Ovary (tissue), 9 donors: ENCODE data around the gene CWC27. TPM values are rescaled to one million over a fixed set of nuclear protein-coding genes. Genes with fewer than 3 reads are reported as not detected.

Experiments used
- DNase-seq, 5 donors: peaks; one replicate each; pipeline ENCODE4 v3.0.0-alpha.2; 2019 to 2020
- H3K27ac ChIP-seq, 2 donors: fragments of 200-600 bp; one replicate each; pipeline versions ENCODE4 v1.5.1 to v1.8.0; 2019 to 2022
- H3K27me3 ChIP-seq: fragments of 200-600 bp; one replicate; pipeline ENCODE4 v1.8.0; 2022
- H3K36me3 ChIP-seq: fragments of 200-600 bp; sonication (generic); one replicate; pipeline ENCODE4 v1.5.1; 2019
- H3K4me1 ChIP-seq: one replicate; pipeline ENCODE4 v1.8.1; 2013; ENCODE audit warnings: mild to moderate bottlenecking, moderate library complexity; ENCODE audit not compliant: insufficient read depth
- H3K4me3 ChIP-seq: fragments of 200-600 bp; sonication (generic); one replicate; pipeline ENCODE4 v1.5.1; 2017
- H3K9me3 ChIP-seq, 2 donors: fragments of 200-600 bp in 1 of 2; sonication (generic) in 1 of 2; one replicate each; pipeline versions ENCODE4 v1.5.1 to v1.8.1; 2013 to 2019; ENCODE audit warnings: mild to moderate bottlenecking in 1 of 2, moderate library complexity in 1 of 2
- CTCF ChIP-seq, 3 donors: fragments of 450-650 bp in 2 of 3; fragments of 200-600 bp in 1 of 3; IDR thresholded peaks; one replicate each; pipeline versions ENCODE4 v1.5.1 to v1.8.0; 2016 to 2022; ENCODE audit warnings: antibody characterized with exemption in 3 of 3, mild to moderate bottlenecking in 1 of 3
- EP300 ChIP-seq: sonication (generic); formaldehyde crosslinking; IDR thresholded peaks from one replicate; pipeline ENCODE4 v1.6.1; 2017; ENCODE audit warnings: antibody characterized with exemption
- POLR2A ChIP-seq: fragments of 450-650 bp; IDR thresholded peaks from one replicate; pipeline ENCODE4 v1.6.1; 2017; ENCODE audit warnings: antibody characterized with exemption, mild to moderate bottlenecking, moderate library complexity
- WGBS, 3 donors: extraction: QIAGEN DNeasy Blood & Tissue Kit in 1 of 3; methylation state at CpG; one replicate each; pipeline versions ENCODE4 v1.1.5 to v1.1.7; 2013 to 2017; 5-methylcytosine and 5-hydroxymethylcytosine counted together
- intact Hi-C, 4 donors: fragments of 100-400 bp; cut with DNase I; formaldehyde crosslinking; loops; one replicate each; pipeline versions ENCODE4 v1.11.0 to v1.15.1; 2022 to 2023
- polyA plus RNA-seq, 2 donors: library from polyadenylated mRNA; stranded (reverse); fragments of 200-250 nt in 1 of 2; fragments of 350-450 nt in 1 of 2; fragmentation: Illumina TruSeq in 1 of 2; extraction: RNeasy Lipid Tissue Mini Kit (QIAGEN cat#74804) in 1 of 2; gene quantifications; one replicate each; pipeline ENCODE4 v1.2.3, GENCODE V29; 2013 to 2014
- total RNA-seq, 7 donors: library from RNA; depleted of rRNA in 2 of 7; stranded (reverse); fragments of >200 nt in 2 of 7; fragmentation: NEBNext Ultra II Directional in 3 of 7; extraction: Animal tissue kit (Norgen Biotek cat#: 25700) in 3 of 7; gene quantifications; one replicate each; pipeline versions ENCODE4 v1.1.0 to v1.2.4, GENCODE V29; 2016 to 2023
- donor health status: DM: no; HTN: no; CAD: no; lungs with moderate emphysema.
- donor health status: DM: no; HTN: no; CAD: no.
- donor health status: Bipolar disorder and iron deficiency.
- donor health status: DM: yes; HTN: yes; CAD: no.
- donor health status: DM: no; HTN: no; CAD: no.
- donor health status: DM: yes; HTN: yes; CAD: no.

Gene CWC27
- total and polyA plus RNA-seq, 9 donors, result 10.0 to 23.1 (median 18.9) TPM

- TF ChIP-seq CTCF (IDR thresholded peaks at IDR 0.05), result no peak
- no peak for TF ChIP-seq EP300
- no peak for TF ChIP-seq POLR2A
- Histone ChIP-seq H3K36me3 (no peaks in the 10 kb centered on the region), H3K27me3 (no peaks in the 10 kb centered on the region), H3K27ac (no peak overlapping the region), H3K4me3 (no peak overlapping the region), H3K4me1 (no peaks in the 10 kb centered on the region), H3K9me3 (no peaks in the 10 kb centered on the region)
- DNase-seq, result no peak
- intact Hi-C loops, result no loop called here
Observed at GRCh38 chr5:65022932-65023331, 254.2 kb downstream of the CWC27 start.

GRCh38 chr5:65024681-65025080 is 256.0 kb downstream of the CWC27 start:
- Histone ChIP-seq H3K27me3 (no peaks in the 10 kb centered on the region), H3K36me3 (no peaks in the 10 kb centered on the region), H3K9me3 (no peaks in the 10 kb centered on the region), H3K27ac (no peak overlapping the region), H3K4me3 (no peak overlapping the region), H3K4me1 (no peaks in the 10 kb centered on the region)
- no peak for TF ChIP-seq POLR2A
- no peak for TF ChIP-seq CTCF (IDR thresholded peaks at IDR 0.05)
- TF ChIP-seq EP300, result no peak
- DNase-seq, result no peak
- intact Hi-C loops, result no loop called here
- WGBS, 3 donors, result 60 to 72% (median 70%) methylated on average over 1 of the region's 1 CpG

GRCh38 chr5:65026816-65027548 is 258.3 kb downstream of the CWC27 start:
- H3K4me1 ChIP-seq, result no peaks in the 10 kb centered on the region
- 66 to 70% (median 68%) methylated on average over 3 of the region's 3 CpGs for whole genome bisulfite sequencing, 3 donors
- no peak for TF ChIP-seq POLR2A
- no peak for TF ChIP-seq CTCF (IDR thresholded peaks at IDR 0.05)
- TF ChIP-seq EP300, result no peak
- intact Hi-C loops, result no loop called here
- no peak overlapping the region for H3K27ac ChIP-seq
- H3K9me3 ChIP-seq, result no peaks in the 10 kb centered on the region
- no peaks in the 10 kb centered on the region for H3K27me3 ChIP-seq
- DNase-seq, result no peak
- H3K4me3 ChIP-seq, result no peak overlapping the region
- no peaks in the 10 kb centered on the region for H3K36me3 ChIP-seq

GRCh38 chr5:65029178-65029577 is 260.4 kb downstream of the CWC27 start:
- intact Hi-C loops, result no loop called here
- DNase-seq, result no peak
- H3K4me1 ChIP-seq, result no peaks in the 10 kb centered on the region
- H3K4me3 ChIP-seq, result no peak overlapping the region
- H3K27me3 ChIP-seq, result no peaks in the 10 kb centered on the region
- H3K9me3 ChIP-seq, result no peaks in the 10 kb centered on the region
- H3K27ac ChIP-seq, result no peak overlapping the region
- no peaks in the 10 kb centered on the region for H3K36me3 ChIP-seq
- TF ChIP-seq EP300 (no peak), POLR2A (no peak), CTCF (IDR thresholded peaks at IDR 0.05) (no peak)
- 92 to 98% (median 95%) methylated on average over 1 of the region's 1 CpG for WGBS, 3 donors
